Retina (tissue), 1 donor: ENCODE results near the gene EPS8L3.
A peak's percentile ranks its signal among the peaks of the same experiment; 100 is the strongest.
"Not testable (repeated sequence)": the region's sequence is repeated elsewhere in the genome, so short reads cannot be mapped to it uniquely, and the experiment has no call there.

Experiments
- DNase-seq: peaks from one replicate; pipeline ENCODE4 v3.0.0-alpha.2; 2016

EPS8L3 gene

GRCh38 chr1:109762821-109763645 is 690 bp downstream of the EPS8L3 start:
- no peak for DNase-seq

- no peak for DNase-seq
These were observed 1.6 kb downstream of the EPS8L3 start for GRCh38 chr1:109762039-109762585.

- DNase-seq: no peak
These were observed 2.3 kb downstream of the EPS8L3 start for GRCh38 chr1:109761227-109762038.

- DNase-seq: no peak
These were observed 3.0 kb downstream of the EPS8L3 start for GRCh38 chr1:109760581-109761226.

GRCh38 chr1:109759513-109760334 is 4.0 kb downstream of the EPS8L3 start:
- no peak for DNase-seq

- DNase-seq: no peak
These were observed 5.6 kb downstream of the EPS8L3 start for GRCh38 chr1:109757936-109758786.

- DNase-seq: no peak
These were observed 6.7 kb downstream of the EPS8L3 start for GRCh38 chr1:109756848-109757521.

GRCh38 chr1:109756325-109756724 is 7.4 kb downstream of the EPS8L3 start:
- not testable (repeated sequence) for DNase-seq

- no peak for DNase-seq
These were observed 9.0 kb downstream of the EPS8L3 start for GRCh38 chr1:109754738-109755137.

GRCh38 chr1:109751531-109752260 is 12.0 kb downstream of the EPS8L3 start:
- DNase-seq: no peak

- DNase-seq: no peak
These were observed 12.8 kb downstream of the EPS8L3 start for GRCh38 chr1:109750920-109751319.

GRCh38 chr1:109750241-109750882 is 13.4 kb downstream of the EPS8L3 start:
- no peak for DNase-seq

GRCh38 chr1:109749221-109749620 is 14.5 kb downstream of the EPS8L3 start:
- DNase-seq: no peak

GRCh38 chr1:109748311-109748710 is 15.4 kb downstream of the EPS8L3 start:
- DNase-seq: not testable (repeated sequence)

GRCh38 chr1:109740615-109741373 is 22.9 kb downstream of the EPS8L3 start, which contains the start of gene GSTM3:
Gene GSTM3, minus strand, starts transcription at chr1:109741038. Its CDS starts 751 bp downstream, at chr1:109740287.
- no peak for DNase-seq

GRCh38 chr1:109739738-109740614 is 23.7 kb downstream of the EPS8L3 start:
- peak; percentile 97 for DNase-seq

- no peak for DNase-seq
These were observed 30.4 kb downstream of the EPS8L3 start for GRCh38 chr1:109733236-109733870.
